Stimulated activated CD4-positive, alpha-beta T cell treated with anti-CD3 and anti-CD28 coated beads, Interleukin-15, amount 100 ng/mL, for 1 hour (primary cell): ENCODE data around the gene ZNF486.
"Not testable (repeated sequence)": the region's sequence is repeated elsewhere in the genome, so short reads cannot be mapped to it uniquely, and the experiment has no call there.

ENCODE experiments used
- DNase-seq, 2 donors: peaks; one replicate each; pipeline ENCODE4 v3.0.0-alpha.2; 2020; ENCODE audit warnings: low read depth in 1 of 2, low spot score in 1 of 2

The ZNF486 gene

GRCh38 chr19:20221605-20222004 is 54.6 kb downstream of the ZNF486 start:
- not testable (repeated sequence) for DNase-seq

DNA sequence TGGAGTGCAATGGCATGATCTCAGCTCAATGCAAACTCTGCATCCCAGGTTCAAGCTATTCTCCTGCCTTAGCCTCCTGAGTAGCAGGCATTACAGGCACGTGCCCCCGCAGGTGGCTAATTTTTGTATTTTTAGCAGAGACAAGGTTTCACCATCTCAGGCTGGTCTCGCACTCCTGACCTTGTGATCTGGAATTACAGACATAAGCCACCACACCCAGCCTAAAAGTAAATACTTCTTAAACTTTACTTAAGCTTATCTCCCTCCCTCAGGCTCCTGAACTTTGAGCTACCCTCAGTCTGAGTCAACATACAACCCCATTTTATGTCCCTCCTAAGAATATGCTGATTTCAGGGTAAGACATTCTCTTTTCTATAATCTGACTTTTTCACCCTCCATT is 66.1 kb downstream of the ZNF486 start:
- DNase-seq, result no peak

GRCh38 chr19:20235156-20235555 is 68.1 kb downstream of the ZNF486 start:
- DNase-seq, result no peak

DNA sequence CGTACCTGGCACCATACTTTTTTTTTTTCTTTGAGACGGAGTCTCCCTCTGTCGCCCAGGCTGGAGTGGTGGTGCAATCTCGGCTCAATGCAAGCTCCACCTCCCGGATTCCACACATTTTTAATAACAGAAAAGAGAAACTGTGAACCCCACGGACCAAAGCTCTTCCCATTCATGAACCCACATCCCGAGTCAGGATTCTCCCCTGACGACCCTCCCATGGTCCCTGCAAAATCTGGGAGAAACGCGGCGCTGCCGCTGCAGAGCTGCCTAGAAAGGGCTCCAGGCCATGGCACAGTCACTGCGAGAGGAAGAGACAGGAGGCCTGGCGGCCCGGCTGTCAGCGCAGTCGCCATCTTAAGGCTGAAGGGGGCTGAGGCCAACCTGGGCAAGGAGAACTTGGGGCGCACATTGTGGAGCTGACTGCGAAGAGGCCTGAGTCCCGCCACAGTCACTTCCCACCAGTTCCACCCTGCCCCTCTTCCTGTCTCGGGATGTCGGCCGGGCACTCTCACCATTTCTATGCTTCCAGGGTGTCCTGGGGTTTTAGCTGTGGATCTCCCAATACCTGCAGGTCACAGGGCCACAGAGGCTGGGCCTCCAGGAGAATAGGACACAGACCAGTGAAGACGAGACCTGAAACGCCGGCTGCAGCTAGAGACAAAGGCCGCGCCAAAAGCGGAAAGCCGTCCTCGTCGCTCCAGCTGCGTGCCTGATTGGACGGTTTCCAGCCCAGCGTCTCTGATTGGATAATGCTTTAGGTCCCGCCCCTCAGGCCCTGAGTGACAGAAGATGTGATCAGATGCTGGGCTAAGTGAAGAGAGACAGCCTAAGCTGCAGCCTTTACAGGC is 71.0 kb downstream of the ZNF486 start:
- peak; percentile 62 to 75 for DNase-seq

DNA sequence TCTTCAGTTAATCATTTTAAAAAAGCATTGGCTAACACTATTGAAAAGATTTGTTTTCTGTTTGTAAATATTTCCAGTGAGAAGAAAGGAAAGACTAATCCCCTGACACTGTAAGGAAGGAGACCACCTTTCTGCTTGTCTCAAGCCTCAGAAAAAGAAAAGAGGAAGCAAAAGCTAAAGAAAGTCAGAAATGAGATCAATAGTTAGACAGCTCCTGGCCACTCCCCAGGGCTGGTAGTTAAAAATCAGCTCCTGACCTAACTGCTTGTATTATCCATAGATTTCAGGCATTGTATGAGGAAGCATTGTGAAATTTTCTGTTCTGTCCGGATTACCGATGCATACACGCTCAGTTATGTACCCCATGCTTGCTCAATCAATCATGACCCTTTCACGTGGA is 76.6 kb downstream of the ZNF486 start:
- DNase-seq, result no peak

DNA sequence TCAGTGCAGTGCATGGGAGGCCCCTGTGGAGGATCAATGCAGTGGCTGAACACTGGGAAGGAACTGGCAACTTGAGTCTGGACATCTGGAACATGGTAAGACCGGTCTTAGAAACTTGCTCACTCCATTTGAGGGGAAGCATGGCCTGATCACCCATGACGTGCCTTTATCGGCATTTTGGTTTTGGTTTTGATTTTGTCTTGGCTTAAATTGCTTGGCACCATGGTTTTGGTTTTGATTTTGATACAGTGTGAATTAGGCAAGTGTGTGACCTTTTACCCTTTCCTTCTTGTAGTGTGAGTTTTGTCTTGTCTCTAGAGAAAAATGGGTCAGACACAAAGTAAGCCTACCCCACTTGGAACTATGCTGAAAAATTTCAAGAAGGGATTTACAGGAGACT is 77.3 kb downstream of the ZNF486 start:
- DNase-seq, result no peak

DNA sequence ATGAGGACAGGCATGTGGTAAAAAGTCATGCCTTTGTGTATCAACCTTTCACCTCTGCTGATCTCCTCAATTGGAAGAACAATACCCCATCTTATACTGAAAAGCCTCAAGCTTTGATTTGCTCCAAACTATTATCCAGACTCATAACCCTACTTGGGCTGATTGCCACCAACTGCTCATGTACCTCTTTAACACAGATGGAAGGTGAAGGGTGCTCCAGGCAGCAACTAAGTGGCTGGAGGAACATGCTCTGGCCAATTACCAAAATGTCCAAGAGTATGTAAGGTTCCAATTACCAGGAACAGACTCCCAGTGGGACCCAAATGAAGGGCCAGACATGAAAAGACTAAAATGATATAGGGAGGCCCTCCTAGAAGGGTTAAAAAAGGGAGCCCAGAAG is 78.3 kb downstream of the ZNF486 start:
- DNase-seq, result no peak

DNA sequence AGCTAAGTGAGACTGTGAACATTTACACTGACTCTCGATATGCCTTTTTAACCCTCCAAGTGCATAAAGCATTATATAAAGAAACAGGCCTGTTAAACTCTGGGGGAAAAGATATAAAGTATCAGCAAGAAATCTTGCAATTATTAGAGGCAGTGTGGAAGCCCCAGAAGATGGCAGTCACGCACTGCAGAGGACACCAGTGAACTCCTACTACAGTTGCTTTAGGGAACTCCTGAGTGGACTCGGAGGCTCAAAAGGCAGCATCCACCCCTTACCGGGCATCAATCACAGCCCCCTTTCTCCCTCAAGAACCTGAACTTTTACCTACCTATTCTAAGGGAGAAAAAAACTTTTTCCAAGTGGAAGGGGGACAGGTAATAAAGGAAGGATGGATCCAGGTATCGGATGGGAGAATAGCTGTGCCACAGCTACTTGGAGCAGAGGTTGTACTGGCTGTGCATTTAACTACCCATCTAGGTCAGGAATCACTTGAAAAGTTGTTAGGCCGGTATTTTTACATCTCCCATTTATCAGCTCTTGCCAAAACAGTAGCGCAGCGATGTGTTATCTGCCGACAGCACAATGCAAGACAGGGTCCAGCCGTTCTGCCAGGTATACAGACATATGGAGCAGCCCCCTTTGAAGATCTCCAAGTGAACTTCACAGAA is 80.1 kb downstream of the ZNF486 start:
- peak in 1 of 2 donors; percentile 5 for DNase-seq

GRCh38 chr19:20248258-20248657 is 81.2 kb downstream of the ZNF486 start:
- not testable (repeated sequence) for DNase-seq
